ENCODE results near the gene MAPKAP1.

MAPKAP1 gene

DNA sequence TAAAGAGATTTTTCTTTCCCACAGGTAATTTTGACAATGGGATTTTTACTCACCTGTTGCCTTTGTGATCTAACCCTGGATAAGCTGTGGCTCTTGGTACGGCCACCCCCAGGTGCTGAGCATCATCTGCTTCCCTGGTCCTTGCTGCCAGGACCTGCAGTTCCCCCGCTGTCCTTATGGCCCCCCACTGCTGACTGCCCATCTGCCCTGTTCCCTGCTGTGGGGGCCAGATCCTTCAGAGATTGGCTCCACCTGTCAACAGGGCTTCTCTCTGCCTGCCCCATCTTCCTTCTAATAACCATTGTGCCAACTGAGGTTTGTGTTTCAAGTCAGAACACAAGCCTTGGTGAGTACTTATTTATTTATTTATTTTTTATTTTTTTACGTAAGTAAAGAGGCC, 183.3 kb downstream of the MAPKAP1 start:
- no peak for TF ChIP-seq ZFX (IDR thresholded peaks at IDR 0.05)
- TF ChIP-seq, protein P1, sequence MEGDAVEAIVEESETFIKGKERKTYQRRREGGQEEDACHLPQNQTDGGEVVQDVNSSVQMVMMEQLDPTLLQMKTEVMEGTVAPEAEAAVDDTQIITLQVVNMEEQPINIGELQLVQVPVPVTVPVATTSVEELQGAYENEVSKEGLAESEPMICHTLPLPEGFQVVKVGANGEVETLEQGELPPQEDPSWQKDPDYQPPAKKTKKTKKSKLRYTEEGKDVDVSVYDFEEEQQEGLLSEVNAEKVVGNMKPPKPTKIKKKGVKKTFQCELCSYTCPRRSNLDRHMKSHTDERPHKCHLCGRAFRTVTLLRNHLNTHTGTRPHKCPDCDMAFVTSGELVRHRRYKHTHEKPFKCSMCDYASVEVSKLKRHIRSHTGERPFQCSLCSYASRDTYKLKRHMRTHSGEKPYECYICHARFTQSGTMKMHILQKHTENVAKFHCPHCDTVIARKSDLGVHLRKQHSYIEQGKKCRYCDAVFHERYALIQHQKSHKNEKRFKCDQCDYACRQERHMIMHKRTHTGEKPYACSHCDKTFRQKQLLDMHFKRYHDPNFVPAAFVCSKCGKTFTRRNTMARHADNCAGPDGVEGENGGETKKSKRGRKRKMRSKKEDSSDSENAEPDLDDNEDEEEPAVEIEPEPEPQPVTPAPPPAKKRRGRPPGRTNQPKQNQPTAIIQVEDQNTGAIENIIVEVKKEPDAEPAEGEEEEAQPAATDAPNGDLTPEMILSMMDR (conservative IDR thresholded peaks at IDR 0.05), result no peak
- H3K27ac ChIP-seq, result no peak overlapping the region

DNA sequence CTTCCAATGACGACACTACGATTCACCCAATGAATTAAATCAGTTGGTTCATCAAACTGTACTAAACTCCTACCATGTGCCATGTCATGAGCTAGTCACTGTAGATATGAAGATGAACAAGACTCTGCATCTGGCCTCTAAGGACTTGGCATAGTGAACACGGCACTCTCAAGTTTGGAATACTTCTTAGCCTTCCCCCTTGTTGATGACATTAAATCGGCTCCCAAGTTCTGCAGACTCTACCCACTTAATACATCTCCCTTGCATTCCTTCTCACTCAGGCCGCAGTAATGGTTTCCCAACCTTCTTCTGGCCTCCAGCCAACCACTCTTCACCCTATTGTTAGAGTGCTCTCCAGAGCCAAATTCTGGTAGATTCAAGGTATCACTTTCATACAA, 184.7 kb downstream of the MAPKAP1 start:
- TF ChIP-seq, protein P1 (conservative IDR thresholded peaks at IDR 0.05), result no peak
- TF ChIP-seq ZFX (IDR thresholded peaks at IDR 0.05), result no peak
- no peak overlapping the region for H3K27ac ChIP-seq

- no peak for TF ChIP-seq ZFX (IDR thresholded peaks at IDR 0.05)
- TF ChIP-seq, protein P1 (conservative IDR thresholded peaks at IDR 0.05), result no peak
- H3K27ac ChIP-seq, result no peak overlapping the region
These were observed 185.3 kb downstream of the MAPKAP1 start for GRCh38 chr9:125521462-125522327.

DNA sequence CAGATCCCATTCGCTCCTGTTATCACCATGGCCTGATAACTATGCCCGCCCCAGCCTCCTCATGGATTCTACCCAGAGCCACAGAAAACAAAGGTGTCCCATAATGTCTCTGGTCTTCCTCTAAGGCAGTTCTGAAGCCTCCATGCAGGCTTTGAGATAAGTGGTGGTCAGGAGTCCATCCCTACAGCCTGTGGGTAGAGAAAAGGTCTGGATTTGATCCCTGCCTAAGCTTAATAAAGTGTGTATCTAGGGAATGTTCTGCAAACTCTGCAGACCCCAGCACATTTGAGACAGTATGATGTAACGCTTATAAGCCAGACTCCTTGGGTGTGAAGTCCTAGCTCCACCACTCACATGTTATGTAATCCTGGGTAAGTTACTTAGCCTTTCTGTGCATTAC, 187.3 kb downstream of the MAPKAP1 start:
- no peak for TF ChIP-seq ZFX (IDR thresholded peaks at IDR 0.05)
- TF ChIP-seq, protein P1 (conservative IDR thresholded peaks at IDR 0.05), result no peak
- H3K27ac ChIP-seq, result no peak overlapping the region

GRCh38 chr9:125517577-125517976, 189.4 kb downstream of the MAPKAP1 start:
- TF ChIP-seq, protein P1 (conservative IDR thresholded peaks at IDR 0.05), result no peak
- no peak for TF ChIP-seq ZFX (IDR thresholded peaks at IDR 0.05)
- H3K27ac ChIP-seq, result no peak overlapping the region

- no peak overlapping the region for H3K27ac ChIP-seq
- TF ChIP-seq ZFX (IDR thresholded peaks at IDR 0.05), result no peak
- TF ChIP-seq, protein P1 (conservative IDR thresholded peaks at IDR 0.05), result no peak
These were observed 190.7 kb downstream of the MAPKAP1 start for GRCh38 chr9:125515983-125516940.

- TF ChIP-seq, protein P1 (conservative IDR thresholded peaks at IDR 0.05), result no peak
- no peak for TF ChIP-seq ZFX (IDR thresholded peaks at IDR 0.05)
- H3K27ac ChIP-seq, result no peak overlapping the region
These were observed 191.7 kb downstream of the MAPKAP1 start for GRCh38 chr9:125515281-125515680.

Data from C4-2B (cell line).